SK-N-SH (cell line): ENCODE results near the gene UTF1. TPM values are rescaled to one million over a fixed set of nuclear protein-coding genes. Genes with fewer than 3 reads are reported as not detected.

Source experiments
- CTCF ChIA-PET: fragments of 300-600, 350-600 bp; formaldehyde crosslinking; extraction: SDS; loops from one replicate; lab custom pipeline; 2021; lab: Yijun Ruan, JAX
- POLR2A ChIA-PET: fragments of 350-600 bp; sonication (Branson Sonifier 250); formaldehyde crosslinking; extraction: SDS; loops from one replicate; lab custom pipeline; 2020; ENCODE audit warnings: antibody characterized with exemption, inconsistent platforms; lab: Yijun Ruan, JAX
- DNase-seq: peaks from one replicate; pipeline ENCODE4 v3.0.0; 2012
- H2AFZ ChIP-seq: fragments of 200-600 bp; sonication (generic); 2 replicates; pipeline ENCODE4 v1.8.1; 2016; ENCODE audit warnings: antibody characterized with exemption, mild to moderate bottlenecking, low read depth
- H3F3A ChIP-seq: fragments of 200-600 bp; sonication (generic); replicated peaks from 2 replicates; pipeline ENCODE3; 2016; ENCODE audit warnings: antibody characterized with exemption, mild to moderate bottlenecking; ENCODE audit not compliant: insufficient read depth
- H3K27ac ChIP-seq, 2 experiments: fragments of 200-500 bp in 1 of 2; fragments of 200-600 bp in 1 of 2; sonication (Bioruptor generic) in 1 of 2; sonication (generic), shearing (Covaris generic) in 1 of 2; 2 replicates each; pipeline versions ENCODE4 v1.5.1 to v1.6.1; 2014 to 2016; ENCODE audit warnings: low read depth in 2 of 2, inconsistent platforms in 1 of 2, low read length in 1 of 2, mild to moderate bottlenecking in 1 of 2, mixed read lengths in 1 of 2
- H3K27me3 ChIP-seq: fragments of 200-600 bp; sonication (generic), shearing (Covaris generic); 2 replicates; pipeline ENCODE4 v1.6.1; 2016; ENCODE audit warnings: mixed run types; ENCODE audit not compliant: insufficient read depth
- H3K36me3 ChIP-seq, 2 experiments: fragments of 200-500 bp in 1 of 2; fragments of 200-600 bp in 1 of 2; sonication (Bioruptor generic) in 1 of 2; sonication (generic) in 1 of 2; replicated peaks in 1 of 2; 2 replicates each; pipeline versions ENCODE3 to v1.5.1; 2014 to 2016; ENCODE audit warnings: low read length in 1 of 2, mild to moderate bottlenecking in 1 of 2; ENCODE audit not compliant: insufficient read depth in 2 of 2, control insufficient read depth in 1 of 2
- H3K4me1 ChIP-seq, 2 experiments: fragments of 200-500 bp in 1 of 2; fragments of 200-600 bp in 1 of 2; sonication (Bioruptor generic) in 1 of 2; sonication (generic), shearing (Covaris generic) in 1 of 2; 2 replicates each; pipeline versions ENCODE4 v1.5.1 to v1.6.1; 2014 to 2016; ENCODE audit warnings: low read depth in 1 of 2, low read length in 1 of 2, mixed run types in 1 of 2; ENCODE audit not compliant: insufficient read depth in 2 of 2, control insufficient read depth in 1 of 2
- H3K4me2 ChIP-seq: fragments of 200-600 bp; sonication (generic), shearing (Covaris generic); 2 replicates; pipeline ENCODE4 v1.6.1; 2017; ENCODE audit warnings: mixed run types
- H3K4me3 ChIP-seq, 2 experiments: fragments of 200-500 bp in 1 of 2; fragments of 200-600 bp in 1 of 2; sonication (Bioruptor generic) in 1 of 2; sonication (generic), shearing (Covaris generic) in 1 of 2; 2 replicates each; pipeline versions ENCODE4 v1.5.1 to v1.8.1; 2014 to 2016; ENCODE audit warnings: low read depth in 2 of 2, inconsistent platforms in 1 of 2, low read length in 1 of 2, mild to moderate bottlenecking in 1 of 2, mixed read lengths in 1 of 2, moderate library complexity in 1 of 2
- H3K79me2 ChIP-seq: fragments of 200-600 bp; sonication (generic); 2 replicates; pipeline ENCODE4 v1.8.1; 2017; ENCODE audit warnings: mild to moderate bottlenecking; ENCODE audit not compliant: insufficient read depth
- H3K9ac ChIP-seq: fragments of 200-600 bp; sonication (generic); 2 replicates; pipeline ENCODE4 v1.6.1; 2017; ENCODE audit warnings: mixed run types
- H3K9me2 ChIP-seq: fragments of 200-600 bp; sonication (generic); 2 replicates; pipeline ENCODE4 v1.6.1; 2017; ENCODE audit warnings: mixed run types
- H3K9me3 ChIP-seq: fragments of 200-600 bp; sonication (generic); 2 replicates; pipeline ENCODE4 v1.6.1; 2017; ENCODE audit warnings: mixed run types, mild to moderate bottlenecking, moderate library complexity
- H4K20me1 ChIP-seq: fragments of 200-600 bp; sonication (generic); 2 replicates; pipeline ENCODE4 v1.6.1; 2017; ENCODE audit warnings: mild to moderate bottlenecking, mixed run types; ENCODE audit not compliant: insufficient read depth
- FOSL2 ChIP-seq: IDR thresholded peaks from 2 replicates; pipeline ENCODE4 v1.4.0; 2012; ENCODE audit warnings: low read depth, mild to moderate bottlenecking, moderate library complexity, borderline replicate concordance
- GABPA ChIP-seq: IDR thresholded peaks from 2 replicates; pipeline ENCODE4 v1.4.0; 2012; ENCODE audit warnings: low read depth, mild to moderate bottlenecking
- JUND ChIP-seq: IDR thresholded peaks from 2 replicates; pipeline ENCODE4 v1.4.0; 2012
- MEF2A ChIP-seq: IDR thresholded peaks from 2 replicates; pipeline ENCODE4 v1.4.0; 2012; ENCODE audit warnings: low read depth, borderline replicate concordance
- MXI1 ChIP-seq: IDR thresholded peaks from 2 replicates; pipeline ENCODE4 v1.6.1; 2012; ENCODE audit warnings: mild to moderate bottlenecking, low read depth, low read length, improper control_type of control experiment
- NFIC ChIP-seq: IDR thresholded peaks from 2 replicates; pipeline ENCODE4 v1.4.0; 2012; ENCODE audit warnings: borderline replicate concordance
- RAD21 ChIP-seq: IDR thresholded peaks from 2 replicates; pipeline ENCODE4 v1.6.1; 2012; ENCODE audit warnings: mild to moderate bottlenecking, low read length
- RXRA ChIP-seq: IDR thresholded peaks from 2 replicates; pipeline ENCODE4 v1.4.0; 2012; ENCODE audit warnings: low read depth, mild to moderate bottlenecking, borderline replicate concordance
- SIN3A ChIP-seq: IDR thresholded peaks from 2 replicates; pipeline ENCODE4 v1.6.1; 2012; ENCODE audit warnings: low read depth, mild to moderate bottlenecking, low read length, moderate library complexity, borderline replicate concordance
- SMC3 ChIP-seq: IDR thresholded peaks from 2 replicates; pipeline ENCODE4 v1.6.1; 2012; ENCODE audit warnings: low read depth, low read length, improper control_type of control experiment
- TAF1 ChIP-seq: IDR thresholded peaks from 2 replicates; pipeline ENCODE4 v1.6.1; 2012; ENCODE audit warnings: low read depth, mild to moderate bottlenecking, low read length, moderate library complexity, borderline replicate concordance
- TCF12 ChIP-seq: IDR thresholded peaks from 2 replicates; pipeline ENCODE4 v1.4.0; 2012
- USF1 ChIP-seq: IDR thresholded peaks from 2 replicates; pipeline ENCODE4 v1.4.0; 2012; ENCODE audit warnings: low read depth, borderline replicate concordance
- WGBS: methylation state at CpG from one replicate; pipeline ENCODE4 v1.1.6; 2017; ENCODE audit warnings: low lambda C conversion rate; 5-methylcytosine and 5-hydroxymethylcytosine counted together
- polyA plus RNA-seq, 3 experiments: library from polyadenylated mRNA; depleted of rRNA; stranded (reverse); fragments of >200 nt; gene quantifications; 2 replicates each; pipeline ENCODE4 v1.2.3, GENCODE V29; 2012

Gene UTF1
- polyA plus RNA-seq, 1 of the 3 experiments (the other 2 are of a cell fraction), result not detected

GRCh38 chr10:133180965-133181639, 48.9 kb upstream of the UTF1 start:
- H3K79me2 ChIP-seq, result no peaks in the 10 kb centered on the region
- no peak overlapping the region for H3K27ac ChIP-seq
- H2AFZ ChIP-seq, result no peak overlapping the region
- peaks cover 13% of the 10 kb centered on the region for H3F3A ChIP-seq
- H3K36me3 ChIP-seq, result no peaks in the 10 kb centered on the region
- TF ChIP-seq TAF1, result no peak
- no peak for TF ChIP-seq USF1
- TF ChIP-seq MEF2A, result no peak
- TF ChIP-seq, all 33 proteins: peak for 0
- Histone ChIP-seq H3K9me2 (no peaks in the 10 kb centered on the region), H3K9ac (no peak overlapping the region), H3K4me1 (peaks cover 0 to 7% of the 10 kb centered on the region in 2 experiments; a peak in 1 of 4 replicates), H3K4me2 (no peak overlapping the region), H3K9me3 (no peaks in the 10 kb centered on the region), H3K4me3 (no peak overlapping the region), H3K27me3 (no peaks in the 10 kb centered on the region; the same call in 1 of the 2 replicates), H4K20me1 (no peaks in the 10 kb centered on the region)
- ChIA-PET POLR2A (no interaction called here), CTCF (no interaction called here)
- 16% methylated on average over 2 of the region's 23 CpGs for WGBS
- DNase-seq, result no peak

- Histone ChIP-seq H2AFZ (no peak overlapping the region), H3K9ac (no peak overlapping the region), H3K36me3 (no peaks in the 10 kb centered on the region), H3K4me1 (peaks cover 0 to 7% of the 10 kb centered on the region in 2 experiments; a peak in 1 of 4 replicates), H3K79me2 (no peaks in the 10 kb centered on the region), H3K27ac (no peak overlapping the region), H3K27me3 (no peaks in the 10 kb centered on the region; the same call in 1 of the 2 replicates), H3K4me2 (no peak overlapping the region), H3K4me3 (no peak overlapping the region), H3K9me2 (no peaks in the 10 kb centered on the region), H3F3A (peaks cover 10% of the 10 kb centered on the region), H4K20me1 (no peaks in the 10 kb centered on the region), H3K9me3 (no peaks in the 10 kb centered on the region)
- POLR2A ChIA-PET, result no interaction called here
- CTCF ChIA-PET, result no interaction called here
- no peak for DNase-seq
- no peak for TF ChIP-seq SMC3
- no peak for TF ChIP-seq SIN3A
- no peak for TF ChIP-seq NFIC
- TF ChIP-seq FOSL2, result no peak
- no peak for TF ChIP-seq GABPA
- TF ChIP-seq RXRA, result no peak
- no peak for TF ChIP-seq USF1
- TF ChIP-seq RAD21, result no peak
- TF ChIP-seq JUND, result no peak
- TF ChIP-seq TCF12, result no peak
- no peak for TF ChIP-seq MXI1
- WGBS, result 61% methylated on average over 5 of the region's 14 CpGs
Measured at GRCh38 chr10:133182190-133182589, 47.8 kb upstream of the UTF1 start.
